CD4-positive, alpha-beta memory T cell (primary cell): ENCODE data around the gene KLF4. TPM values are rescaled to one million over a fixed set of nuclear protein-coding genes. Genes with fewer than 3 reads are reported as not detected.
A peak's percentile ranks its signal among the peaks of the same experiment; 100 is the strongest.

Source experiments
- CTCF ChIA-PET: fragments of 350-600 bp; sonication (Branson Sonifier 250); formaldehyde crosslinking; loops from one replicate; lab custom pipeline; 2021; ENCODE audit warnings: inconsistent platforms; ENCODE audit not compliant: partially characterized antibody; lab: Charles Lee
- POLR2A ChIA-PET: fragments of 350-600 bp; sonication (Branson Sonifier 250); formaldehyde crosslinking; loops from one replicate; lab custom pipeline; 2021; ENCODE audit not compliant: partially characterized antibody; lab: Charles Lee
- DNase-seq, 5 donors: peaks; one replicate each; pipeline versions ENCODE4 v3.0.0 to v3.0.0-alpha.2; 2020 to 2022; ENCODE audit warnings: mixed read lengths in 1 of 5
- H3K27ac ChIP-seq: one replicate; pipeline ENCODE4 v1.7.0; 2013; ENCODE audit warnings: low read depth, low read length
- H3K27me3 ChIP-seq: 2 replicates; pipeline ENCODE4 v1.7.0; 2013; ENCODE audit warnings: mild to moderate bottlenecking, low read length, moderate library complexity; ENCODE audit not compliant: insufficient read depth
- H3K36me3 ChIP-seq: 2 replicates; pipeline ENCODE4 v1.7.0; 2013; ENCODE audit warnings: mild to moderate bottlenecking, low read length, moderate library complexity; ENCODE audit not compliant: insufficient read depth
- H3K4me1 ChIP-seq: 2 replicates; pipeline ENCODE4 v1.7.0; 2013; ENCODE audit warnings: mild to moderate bottlenecking, low read length, moderate library complexity; ENCODE audit not compliant: insufficient read depth
- H3K4me3 ChIP-seq, 2 donors: one replicate each; pipeline ENCODE4 v1.7.0; 2013; ENCODE audit warnings: low read length in 2 of 2, mild to moderate bottlenecking in 1 of 2
- H3K9me3 ChIP-seq, 2 donors: one replicate each; pipeline ENCODE4 v1.7.0; 2013; ENCODE audit warnings: low read length in 2 of 2, control low read depth in 1 of 2; ENCODE audit not compliant: control insufficient read depth in 1 of 2
- H3K27ac Mint-ChIP-seq, 7 donors: one replicate each; pipeline ENCODE4 v1.8.0; 2020 to 2021; ENCODE audit warnings: mixed read lengths in 7 of 7, mild to moderate bottlenecking in 6 of 7, inconsistent platforms in 3 of 7, moderate library complexity in 3 of 7
- H3K27me3 Mint-ChIP-seq, 2 donors: one replicate each; pipeline ENCODE4 v1.8.0; 2020 to 2021; ENCODE audit warnings: mixed read lengths in 2 of 2
- H3K36me3 Mint-ChIP-seq, 2 donors: one replicate each; pipeline ENCODE4 v1.8.0; 2020 to 2021; ENCODE audit warnings: mixed read lengths in 2 of 2, inconsistent platforms in 1 of 2, mild to moderate bottlenecking in 1 of 2
- H3K4me1 Mint-ChIP-seq, 4 donors: one replicate each; pipeline ENCODE4 v1.8.0; 2020 to 2021; ENCODE audit warnings: mixed read lengths in 4 of 4, mild to moderate bottlenecking in 1 of 4
- H3K4me3 Mint-ChIP-seq, 8 donors: one replicate each; pipeline ENCODE4 v1.8.0; 2020 to 2021; ENCODE audit warnings: mixed read lengths in 8 of 8, mild to moderate bottlenecking in 7 of 8, moderate library complexity in 6 of 8, inconsistent platforms in 3 of 8
- H3K9me3 Mint-ChIP-seq, 8 donors: one replicate each; pipeline ENCODE4 v1.8.0; 2020 to 2021; ENCODE audit warnings: mixed read lengths in 8 of 8, mild to moderate bottlenecking in 5 of 8, inconsistent platforms in 3 of 8, moderate library complexity in 1 of 8
- intact Hi-C: fragments of 100-400 bp; cut with micrococcal nuclease; formaldehyde crosslinking; loops from one replicate; pipeline ENCODE4 v1.15.1; 2023
- polyA plus RNA-seq, 2 donors: library from polyadenylated mRNA; unstranded; fragments of 300-500 nt; fragmentation: Illumina TruSeq; gene quantifications; one replicate each; pipeline ENCODE4 v1.2.3, GENCODE V29; 2021
- total RNA-seq, 2 experiments: library from RNA; stranded (reverse); gene quantifications; one replicate each; pipeline ENCODE4 v1.2.3, GENCODE V29; 2021

KLF4 gene
- total and polyA plus RNA-seq, 4 experiments from 2014 or later, result 0.19 to 0.79 TPM; not detected in 2

DNA sequence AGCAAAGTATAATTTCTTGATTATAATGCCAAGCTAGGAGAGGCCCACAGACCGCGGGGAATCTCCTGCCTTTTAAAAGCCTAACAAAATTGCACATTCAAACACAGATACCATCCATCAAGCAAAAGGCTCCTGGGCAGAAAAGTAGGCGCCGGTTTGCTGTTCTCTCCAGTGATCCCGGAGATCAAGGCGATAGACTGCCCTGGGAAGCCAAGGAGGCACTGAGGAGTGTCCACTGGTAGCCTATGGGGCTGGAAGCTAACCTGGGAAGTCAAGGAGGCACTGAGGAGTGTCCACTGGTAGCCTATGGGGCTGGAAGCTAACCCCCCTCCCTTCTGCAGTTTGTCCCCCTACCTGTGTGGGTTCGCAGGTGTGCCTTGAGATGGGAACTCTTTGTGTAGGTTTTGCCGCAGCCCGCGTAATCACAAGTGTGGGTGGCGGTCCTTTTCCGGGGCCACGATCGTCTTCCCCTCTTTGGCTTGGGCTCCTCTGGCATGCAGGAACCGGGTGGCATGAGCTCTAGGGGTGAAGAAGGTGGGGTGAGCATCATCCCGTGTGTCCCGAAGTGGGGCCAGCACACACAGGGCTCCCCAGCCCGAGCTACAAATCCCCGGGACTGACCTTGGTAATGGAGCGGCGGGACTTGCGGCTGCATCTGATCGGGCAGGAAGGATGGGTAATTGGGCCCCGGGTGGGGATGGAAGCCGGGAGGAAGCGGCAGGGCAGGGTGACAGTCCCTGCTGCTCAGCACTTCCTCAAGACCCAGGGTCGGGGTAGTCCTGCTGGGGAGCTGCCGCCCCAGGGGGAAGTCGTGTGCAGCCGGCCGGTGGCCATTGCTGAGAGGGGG lies 2.7 kb downstream of the KLF4 start:
- DNase-seq, result no peak
- Mint-ChIP-seq H3K4me1 (peaks cover 3 to 28% (median 9%) of the 10 kb centered on the region in 4 donors), H3K36me3 (no peaks in the 10 kb centered on the region), H3K27me3 (peaks cover 18% of the 10 kb centered on the region in 2 donors), H3K4me3 (peak overlapping the region in 4 of 8 donors; percentile 13 to 62 (median 41)), H3K27ac (no peak overlapping the region), H3K9me3 (peaks cover 0 to 6% (median 0%) of the 10 kb centered on the region in 8 donors)
- Histone ChIP-seq H3K36me3 (no peaks in the 10 kb centered on the region), H3K27me3 (peaks cover 4% of the 10 kb centered on the region), H3K27ac (no peak overlapping the region), H3K9me3 (no peaks in the 10 kb centered on the region), H3K4me1 (peaks cover 25% of the 10 kb centered on the region), H3K4me3 (no peak overlapping the region)
- ChIA-PET CTCF (no interaction called here), POLR2A (no interaction called here)
- intact Hi-C loops, result no loop called here

GRCh38 chr9:107485458-107486043 lies 4.0 kb downstream of the KLF4 start:
- Histone ChIP-seq H3K36me3 (no peaks in the 10 kb centered on the region), H3K27ac (no peak overlapping the region), H3K4me3 (no peak overlapping the region), H3K9me3 (no peaks in the 10 kb centered on the region), H3K4me1 (peaks cover 18% of the 10 kb centered on the region), H3K27me3 (no peaks in the 10 kb centered on the region)
- H3K4me3 Mint-ChIP-seq, result no peak overlapping the region
- H3K27me3 Mint-ChIP-seq, result peaks cover 10 to 12% of the 10 kb centered on the region in 2 donors
- H3K4me1 Mint-ChIP-seq, result peaks cover 2 to 15% (median 4%) of the 10 kb centered on the region in 4 donors
- ChIA-PET POLR2A (no interaction called here), CTCF (no interaction called here)
- no peak overlapping the region for H3K27ac Mint-ChIP-seq
- intact Hi-C loops, result no loop called here
- peaks cover 0 to 2% (median 0%) of the 10 kb centered on the region in 8 donors for H3K9me3 Mint-ChIP-seq
- no peak for DNase-seq
- no peaks in the 10 kb centered on the region for H3K36me3 Mint-ChIP-seq

GRCh38 chr9:107484117-107484723 lies 5.3 kb downstream of the KLF4 start:
- Mint-ChIP-seq H3K9me3 (peaks cover 0 to 1% (median 0%) of the 10 kb centered on the region in 8 donors), H3K4me3 (no peak overlapping the region), H3K36me3 (no peaks in the 10 kb centered on the region), H3K4me1 (peaks cover 0 to 10% (median 0%) of the 10 kb centered on the region in 4 donors), H3K27ac (no peak overlapping the region), H3K27me3 (peaks cover 7 to 10% of the 10 kb centered on the region in 2 donors)
- Histone ChIP-seq H3K9me3 (no peaks in the 10 kb centered on the region), H3K4me3 (no peak overlapping the region), H3K27me3 (no peaks in the 10 kb centered on the region), H3K4me1 (peaks cover 10% of the 10 kb centered on the region), H3K27ac (no peak overlapping the region), H3K36me3 (no peaks in the 10 kb centered on the region)
- CTCF ChIA-PET, result interaction anchor here (1.2 kb wide), 1 partner anchor 1080 kb away, joined by 3 read pairs; no protein-coding TSS in a partner anchor
- POLR2A ChIA-PET, result no interaction called here
- no peak for DNase-seq
- intact Hi-C loops, result no loop called here

- Mint-ChIP-seq H3K36me3 (no peaks in the 10 kb centered on the region), H3K4me3 (no peak overlapping the region), H3K27ac (no peak overlapping the region), H3K9me3 (peaks cover 0 to 1% (median 0%) of the 10 kb centered on the region in 8 donors), H3K4me1 (peaks cover 0 to 6% (median 0%) of the 10 kb centered on the region in 4 donors), H3K27me3 (peaks cover 9 to 10% of the 10 kb centered on the region in 2 donors)
- Histone ChIP-seq H3K27ac (no peak overlapping the region), H3K27me3 (no peaks in the 10 kb centered on the region), H3K4me1 (peaks cover 5% of the 10 kb centered on the region), H3K36me3 (no peaks in the 10 kb centered on the region), H3K9me3 (no peaks in the 10 kb centered on the region), H3K4me3 (no peak overlapping the region)
- intact Hi-C loops, result no loop called here
- DNase-seq, result no peak
- POLR2A ChIA-PET, result no interaction called here
- CTCF ChIA-PET, result interaction anchor here (1.2 kb wide), 1 partner anchor 1081 kb away, joined by 3 read pairs; no protein-coding TSS in a partner anchor
Observed at GRCh38 chr9:107483666-107484065, 5.9 kb downstream of the KLF4 start.

DNA sequence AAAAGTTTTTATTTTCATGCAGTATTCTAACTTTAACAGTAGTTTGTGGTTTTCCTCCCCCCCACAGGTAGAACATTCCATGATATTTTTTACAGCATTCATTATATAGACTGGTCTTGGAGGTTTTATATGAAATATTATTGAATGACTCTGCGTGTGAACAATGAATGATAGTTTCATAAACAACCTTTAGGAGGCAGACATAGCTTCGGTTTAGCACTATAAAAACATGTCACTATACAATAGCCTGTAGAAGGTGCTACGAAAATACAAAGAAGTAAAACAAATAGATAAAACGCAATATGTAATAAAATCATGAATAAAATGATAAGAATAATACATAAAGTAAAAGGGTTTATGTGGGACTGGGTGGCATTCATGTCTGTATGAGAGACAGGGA lies 8.5 kb downstream of the KLF4 start:
- no peaks in the 10 kb centered on the region for H3K4me1 Mint-ChIP-seq
- Histone ChIP-seq H3K36me3 (no peaks in the 10 kb centered on the region), H3K27ac (no peak overlapping the region), H3K9me3 (no peaks in the 10 kb centered on the region), H3K27me3 (no peaks in the 10 kb centered on the region), H3K4me3 (no peak overlapping the region), H3K4me1 (no peaks in the 10 kb centered on the region)
- no peak overlapping the region for H3K27ac Mint-ChIP-seq
- DNase-seq, result no peak
- H3K27me3 Mint-ChIP-seq, result peaks cover 7 to 8% of the 10 kb centered on the region in 2 donors
- no peaks in the 10 kb centered on the region for H3K36me3 Mint-ChIP-seq
- peaks cover 0 to 3% (median 0%) of the 10 kb centered on the region in 8 donors for H3K9me3 Mint-ChIP-seq
- ChIA-PET POLR2A (no interaction called here), CTCF (no interaction called here)
- intact Hi-C loops, result no loop called here
- H3K4me3 Mint-ChIP-seq, result no peak overlapping the region

DNA sequence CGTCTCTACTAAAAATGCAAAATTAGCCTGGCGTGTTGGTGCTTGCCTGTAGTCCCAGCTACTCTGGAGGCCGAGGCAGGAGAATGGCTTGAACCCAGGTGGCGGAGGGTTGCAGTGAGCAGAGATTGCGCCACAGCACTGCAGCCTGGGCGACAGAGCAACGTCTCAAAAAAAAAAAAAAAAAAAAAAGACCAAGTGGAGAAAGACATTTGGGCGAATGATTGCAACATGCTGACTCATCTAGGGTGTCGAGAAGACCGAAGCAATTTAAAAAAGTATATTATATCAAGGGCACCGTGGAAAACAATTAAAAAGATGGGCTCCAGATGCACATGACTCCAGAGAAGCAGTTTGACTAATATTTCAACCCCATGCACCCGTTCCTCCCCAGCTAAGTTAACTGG lies 9.2 kb downstream of the KLF4 start:
- no peak for DNase-seq

DNA sequence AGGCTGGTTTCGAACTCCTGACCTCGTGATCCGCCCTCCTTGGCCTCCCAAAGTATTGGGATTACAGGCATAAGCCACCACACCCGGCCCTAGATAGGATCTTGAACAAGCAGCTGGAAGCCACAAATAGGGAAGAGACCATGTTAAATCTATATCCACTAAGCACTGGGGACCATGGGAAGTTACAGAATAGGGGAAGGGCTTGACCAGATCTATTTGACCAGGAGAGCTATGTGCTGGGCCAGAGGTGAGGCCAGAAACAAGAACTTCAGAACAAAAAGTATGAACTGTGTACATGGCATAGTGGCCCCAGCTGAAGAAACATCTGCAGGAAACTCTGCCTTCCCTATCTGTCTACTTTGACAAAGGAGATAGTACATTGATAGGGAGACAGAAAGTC lies 10.8 kb downstream of the KLF4 start:
- no peak overlapping the region for H3K4me3 ChIP-seq
- no peaks in the 10 kb centered on the region for H3K36me3 ChIP-seq
- Mint-ChIP-seq H3K27me3 (peaks cover 4 to 7% of the 10 kb centered on the region in 2 donors), H3K4me3 (no peak overlapping the region), H3K27ac (no peak overlapping the region), H3K4me1 (no peaks in the 10 kb centered on the region), H3K9me3 (peaks cover 0 to 2% (median 0%) of the 10 kb centered on the region in 8 donors), H3K36me3 (no peaks in the 10 kb centered on the region)
- no peak for DNase-seq
- H3K9me3 ChIP-seq, result no peaks in the 10 kb centered on the region
- intact Hi-C loops, result no loop called here
- ChIA-PET POLR2A (no interaction called here), CTCF (no interaction called here)
- no peaks in the 10 kb centered on the region for H3K27me3 ChIP-seq
- H3K27ac ChIP-seq, result no peak overlapping the region
- no peaks in the 10 kb centered on the region for H3K4me1 ChIP-seq

More for the DNA sequence above, 9.2 kb downstream of the KLF4 start:
- intact Hi-C loops, result no loop called here
- Histone ChIP-seq H3K4me3 (no peak overlapping the region), H3K27ac (no peak overlapping the region), H3K9me3 (no peaks in the 10 kb centered on the region), H3K36me3 (no peaks in the 10 kb centered on the region), H3K27me3 (no peaks in the 10 kb centered on the region), H3K4me1 (no peaks in the 10 kb centered on the region)
- Mint-ChIP-seq H3K36me3 (no peaks in the 10 kb centered on the region), H3K9me3 (peaks cover 0 to 3% (median 0%) of the 10 kb centered on the region in 8 donors), H3K27ac (no peak overlapping the region), H3K4me3 (no peak overlapping the region), H3K27me3 (peaks cover 7 to 9% of the 10 kb centered on the region in 2 donors), H3K4me1 (no peaks in the 10 kb centered on the region)
- CTCF ChIA-PET, result no interaction called here
- POLR2A ChIA-PET, result no interaction called here
